Gastroesophageal sphincter (tissue), 3 donors: ENCODE measurements around the gene KPNA6.

Experiments
- EP300 ChIP-seq: sonication (generic); formaldehyde crosslinking; IDR thresholded peaks from one replicate; pipeline ENCODE4 v1.6.1; 2017; ENCODE audit warnings: antibody characterized with exemption, mild to moderate bottlenecking
- POLR2A ChIP-seq, 2 donors: fragments of 450-650 bp; IDR thresholded peaks; one replicate each; pipeline ENCODE4 v1.6.1; 2017; ENCODE audit warnings: antibody characterized with exemption in 2 of 2, mild to moderate bottlenecking in 2 of 2, moderate library complexity in 1 of 2
- POLR2AphosphoS5 ChIP-seq: sonication (generic); formaldehyde crosslinking; IDR thresholded peaks from one replicate; pipeline ENCODE4 v1.6.1; 2017; ENCODE audit warnings: antibody characterized with exemption
- TF ChIP-seq, protein P1 (sequence below), 4 experiments: fragments of 200-600 bp in 2 of 4; fragments of 450-650 bp in 2 of 4; sonication (generic) in 1 of 4; IDR thresholded peaks; one replicate each; pipeline ENCODE4 v1.5.1; 2017 to 2019; ENCODE audit warnings: antibody characterized with exemption in 4 of 4, mild to moderate bottlenecking in 2 of 4, moderate library complexity in 2 of 4

- TF ChIP-seq, protein P1, sequence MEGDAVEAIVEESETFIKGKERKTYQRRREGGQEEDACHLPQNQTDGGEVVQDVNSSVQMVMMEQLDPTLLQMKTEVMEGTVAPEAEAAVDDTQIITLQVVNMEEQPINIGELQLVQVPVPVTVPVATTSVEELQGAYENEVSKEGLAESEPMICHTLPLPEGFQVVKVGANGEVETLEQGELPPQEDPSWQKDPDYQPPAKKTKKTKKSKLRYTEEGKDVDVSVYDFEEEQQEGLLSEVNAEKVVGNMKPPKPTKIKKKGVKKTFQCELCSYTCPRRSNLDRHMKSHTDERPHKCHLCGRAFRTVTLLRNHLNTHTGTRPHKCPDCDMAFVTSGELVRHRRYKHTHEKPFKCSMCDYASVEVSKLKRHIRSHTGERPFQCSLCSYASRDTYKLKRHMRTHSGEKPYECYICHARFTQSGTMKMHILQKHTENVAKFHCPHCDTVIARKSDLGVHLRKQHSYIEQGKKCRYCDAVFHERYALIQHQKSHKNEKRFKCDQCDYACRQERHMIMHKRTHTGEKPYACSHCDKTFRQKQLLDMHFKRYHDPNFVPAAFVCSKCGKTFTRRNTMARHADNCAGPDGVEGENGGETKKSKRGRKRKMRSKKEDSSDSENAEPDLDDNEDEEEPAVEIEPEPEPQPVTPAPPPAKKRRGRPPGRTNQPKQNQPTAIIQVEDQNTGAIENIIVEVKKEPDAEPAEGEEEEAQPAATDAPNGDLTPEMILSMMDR (IDR thresholded peaks at IDR 0.05), result no peak
- TF ChIP-seq POLR2A (IDR thresholded peaks at IDR 0.05), result no peak
- no peak for TF ChIP-seq POLR2AphosphoS5
- no peak for TF ChIP-seq EP300
These were observed 80.0 kb downstream of the KPNA6 start for GRCh38 chr1:32187850-32188249.
